Measurements from ENCODE around the gene TAP1.

TAP1 gene

DNA sequence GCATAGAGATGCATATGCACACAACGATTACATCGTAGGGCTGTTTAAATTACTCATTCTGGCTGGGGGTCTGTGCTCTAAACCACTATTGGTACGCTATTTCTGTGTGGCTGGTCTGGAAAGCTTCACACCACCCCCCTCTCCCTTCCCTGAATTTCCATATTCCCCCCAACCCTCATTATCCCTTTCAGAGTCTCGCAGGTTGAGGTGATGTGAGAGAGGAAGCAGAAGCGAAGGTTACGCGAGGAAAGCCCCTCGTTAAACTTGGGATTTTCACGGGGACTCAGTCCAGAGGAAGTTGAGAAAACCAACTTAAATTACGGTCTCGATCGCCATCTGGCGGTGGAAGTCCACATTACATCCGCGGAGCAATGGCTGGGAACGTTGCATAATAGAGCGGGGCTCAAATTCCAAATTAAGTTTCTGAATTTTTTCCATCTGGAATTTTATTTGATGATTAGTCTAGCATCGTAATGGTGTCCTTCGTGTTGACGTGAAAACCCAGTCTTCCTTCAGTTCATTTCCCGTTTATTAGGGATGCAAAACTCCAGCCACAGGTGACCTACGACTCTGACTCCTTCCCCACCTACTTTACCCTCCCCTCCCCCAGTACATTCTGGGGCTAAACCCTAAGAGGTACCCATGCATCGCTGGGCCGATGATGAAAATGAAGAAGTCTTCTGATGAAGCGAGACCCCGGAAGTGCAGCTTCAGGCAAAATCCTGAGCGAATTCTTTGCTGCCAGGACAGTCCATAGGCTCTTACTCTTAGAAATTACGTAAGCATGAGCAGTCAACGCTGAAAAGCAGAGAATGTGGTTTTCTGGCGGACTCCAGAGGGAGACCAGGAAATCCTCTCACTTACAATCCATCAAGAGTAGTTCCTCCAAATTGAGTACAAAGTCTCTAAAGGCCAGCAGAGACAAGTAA, 56.4 kb downstream of the TAP1 start:
- peak; percentile 37 to 72 for DNase-seq
